Embryonic facial prominence (tissue), 1 donor: Measurements from ENCODE around the gene PLXNB2.

Experiments
- DNase-seq: peaks from one replicate; pipeline ENCODE4 v3.0.0-alpha.2; 2016; ENCODE audit errors: extremely low spot score

PLXNB2 gene

DNA sequence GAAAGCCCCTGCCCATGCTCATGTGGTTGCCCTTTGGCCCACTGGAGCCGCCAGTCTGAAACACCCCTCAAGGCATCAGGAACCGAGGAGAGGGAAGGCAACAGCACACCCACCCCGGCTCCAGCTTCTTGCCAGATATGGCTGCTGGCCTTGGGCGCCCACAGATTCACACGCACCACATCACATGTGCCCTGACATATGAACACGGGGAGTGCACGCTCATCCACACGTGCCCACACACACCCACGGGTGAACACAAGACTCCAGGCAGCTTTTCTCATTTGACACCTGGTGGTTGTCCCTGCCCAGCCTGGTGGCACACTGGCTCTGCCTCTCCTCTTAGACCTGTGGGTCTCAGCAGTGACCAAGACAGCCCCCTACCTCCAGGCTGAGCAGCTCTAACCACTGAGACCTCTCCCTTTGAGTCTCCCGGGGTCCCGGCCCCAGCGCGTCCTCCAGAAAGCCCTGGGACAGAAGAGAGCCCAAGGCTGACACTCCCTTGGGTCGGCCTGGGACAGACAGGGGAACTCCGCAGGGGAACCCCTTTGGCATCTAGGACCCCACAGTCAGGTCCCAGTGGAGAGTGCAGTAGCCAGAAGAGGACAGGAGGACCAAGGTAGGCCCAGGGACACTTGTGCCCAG, 43.2 kb downstream of the PLXNB2 start:
- DNase-seq = no peak

DNA sequence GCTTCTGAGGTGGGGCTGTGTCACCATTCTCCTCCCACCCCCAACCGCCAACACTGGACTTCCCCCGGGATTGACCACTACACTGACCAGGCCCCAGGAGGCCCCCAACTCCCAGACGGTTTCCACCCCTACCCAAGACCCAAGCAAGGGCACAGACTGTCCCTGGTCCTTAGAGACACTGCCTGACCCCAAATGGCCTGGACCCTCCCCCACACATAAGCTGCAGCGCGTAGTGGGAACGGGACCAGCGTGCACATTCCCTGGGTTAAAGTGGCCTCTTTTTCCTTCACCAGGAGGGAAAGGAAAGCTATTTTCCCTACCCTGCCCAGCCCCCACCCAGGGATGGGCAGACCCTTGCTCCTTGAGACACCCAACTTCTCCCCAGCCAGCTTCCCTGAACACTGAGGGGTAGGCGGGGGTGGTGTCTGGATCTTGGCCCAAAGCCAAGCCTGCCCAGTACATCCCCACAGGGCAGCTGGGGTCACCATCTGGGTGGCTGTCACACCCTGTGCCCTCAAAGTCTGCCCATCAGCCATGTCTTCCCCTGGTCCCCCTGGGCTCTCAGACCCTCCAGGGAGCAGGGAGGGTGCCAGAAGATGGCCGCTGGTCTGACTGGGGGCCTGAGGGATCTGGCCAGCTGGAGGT, 44.4 kb downstream of the PLXNB2 start:
- DNase-seq = no peak

DNA sequence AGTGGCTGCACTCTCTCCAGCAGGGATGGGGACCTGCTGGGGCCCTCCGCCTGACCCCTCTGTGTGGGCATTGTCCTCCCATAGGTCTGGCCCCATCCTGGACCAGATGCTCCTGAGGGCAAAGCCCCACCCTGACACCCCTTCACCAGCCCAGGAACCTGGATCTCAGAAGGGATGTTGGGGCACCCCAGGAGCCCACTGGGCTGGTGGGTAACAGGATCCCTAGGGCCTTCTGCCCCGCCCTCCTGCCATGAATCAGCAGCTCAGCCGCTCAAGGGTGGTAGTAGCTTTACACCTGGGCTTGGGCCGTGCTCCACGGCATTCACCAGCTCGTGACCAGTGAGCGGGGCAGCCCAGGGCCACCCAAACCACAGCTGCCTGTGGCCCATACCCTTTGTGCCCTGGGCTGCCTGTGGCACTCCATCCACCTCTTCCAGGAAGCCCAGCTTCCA, 45.0 kb downstream of the PLXNB2 start:
- DNase-seq = no peak

DNA sequence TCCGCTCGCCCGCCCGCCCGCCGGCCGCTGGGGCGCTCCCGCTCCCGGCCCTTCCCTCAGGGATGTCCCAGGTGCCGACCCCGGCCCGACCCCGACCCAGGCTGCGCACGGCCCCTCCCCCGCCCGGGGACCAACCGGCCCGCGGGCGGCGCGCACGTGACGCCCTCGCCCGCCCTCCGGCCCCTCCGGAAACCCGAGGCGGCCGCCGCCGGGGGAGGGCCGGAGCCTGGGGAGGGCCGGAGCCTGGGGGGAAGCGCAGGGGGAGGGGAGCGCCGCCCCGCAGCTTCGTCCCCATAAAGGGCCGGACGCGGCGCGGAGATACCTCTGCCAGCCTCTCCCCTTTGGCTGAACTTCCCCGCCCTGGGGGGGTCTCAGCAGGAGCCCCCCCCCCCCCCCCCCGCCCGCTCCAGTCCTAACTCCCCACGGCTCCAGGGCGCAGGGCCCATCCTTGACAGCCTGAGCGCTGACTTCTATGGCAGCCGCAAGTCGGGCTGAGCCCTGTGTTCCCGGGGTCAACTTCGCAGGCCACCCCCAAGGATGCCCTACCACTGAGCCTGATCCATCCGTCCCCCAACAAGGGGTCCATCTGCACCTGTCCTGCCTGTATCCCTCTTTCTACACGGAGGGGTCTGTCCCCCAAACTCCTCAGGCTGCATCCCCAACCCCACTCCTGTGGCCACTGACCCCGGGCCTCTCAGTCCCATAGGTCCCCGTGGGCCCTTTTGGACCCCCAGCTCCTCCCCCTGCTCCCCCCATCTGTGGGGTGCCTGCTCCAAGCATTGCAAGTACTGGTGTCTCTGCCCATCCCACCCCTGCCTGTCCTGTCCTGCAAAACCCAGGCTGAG, 45.6 kb downstream of the PLXNB2 start, which contains the start of gene MAPK12:
Gene MAPK12 (minus strand): TSS at position 69 of the 845 bp plus-strand sequence. CDS start 174 bp downstream, outside the sequence.
- no peak for DNase-seq

DNA sequence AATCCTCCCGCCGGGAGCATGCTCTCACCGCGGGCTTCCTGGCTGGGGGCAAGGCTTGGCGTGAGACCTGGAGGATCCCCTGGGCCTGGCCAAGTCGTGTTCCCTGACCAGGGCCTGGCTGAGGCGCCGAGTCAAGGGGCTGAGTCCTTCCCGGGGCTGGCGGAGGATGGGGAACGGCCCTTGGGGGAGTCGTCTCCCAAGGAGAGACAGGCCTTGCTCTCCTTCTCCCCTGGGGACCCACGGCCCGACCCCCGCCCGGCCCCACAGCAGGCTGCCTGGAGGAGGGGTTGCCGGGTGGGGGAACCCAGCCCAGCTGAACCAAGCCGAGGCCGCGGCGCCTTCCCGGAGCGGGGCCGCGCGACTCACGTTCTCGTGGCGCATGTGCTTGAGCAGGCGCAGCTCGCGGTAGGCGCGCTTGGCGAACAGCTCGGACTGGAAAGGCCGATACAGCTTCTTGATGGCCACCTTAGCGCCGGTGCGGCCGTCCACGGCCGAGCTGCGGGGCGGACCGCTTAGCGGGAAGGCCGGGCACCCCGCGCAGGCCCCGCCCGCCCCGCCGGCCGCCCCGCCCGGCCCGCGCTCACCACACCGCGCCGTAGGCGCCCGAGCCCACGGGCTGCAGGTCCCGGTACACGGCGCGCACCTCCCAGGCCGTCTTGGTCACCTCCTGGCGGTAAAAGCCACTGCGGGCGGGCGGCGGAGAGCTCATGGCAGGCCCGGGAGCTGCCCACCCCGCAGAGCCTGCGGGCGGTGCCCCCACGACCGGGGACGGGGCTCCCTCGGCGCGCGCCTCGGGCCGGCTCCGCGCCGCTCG, 46.4 kb downstream of the PLXNB2 start:
- no peak for DNase-seq

DNA sequence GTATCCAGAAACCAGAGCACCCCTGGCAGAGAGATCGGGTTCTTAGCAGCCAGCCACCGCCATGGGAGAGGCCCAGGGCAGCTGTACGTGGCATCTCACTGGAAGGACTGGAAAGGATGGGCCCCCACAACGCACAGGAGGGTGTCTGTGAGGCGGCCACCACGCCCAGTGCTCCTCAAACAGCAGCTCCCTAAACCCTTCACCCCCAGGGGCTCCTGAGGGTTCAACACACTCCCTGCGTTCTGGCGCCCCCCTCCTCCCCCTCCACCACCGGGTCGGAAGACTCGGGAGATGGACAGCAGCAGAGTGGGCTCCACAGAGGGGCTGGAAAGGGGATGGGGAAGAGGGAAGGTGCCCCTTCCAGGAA, 47.0 kb downstream of the PLXNB2 start:
- DNase-seq = no peak

DNA sequence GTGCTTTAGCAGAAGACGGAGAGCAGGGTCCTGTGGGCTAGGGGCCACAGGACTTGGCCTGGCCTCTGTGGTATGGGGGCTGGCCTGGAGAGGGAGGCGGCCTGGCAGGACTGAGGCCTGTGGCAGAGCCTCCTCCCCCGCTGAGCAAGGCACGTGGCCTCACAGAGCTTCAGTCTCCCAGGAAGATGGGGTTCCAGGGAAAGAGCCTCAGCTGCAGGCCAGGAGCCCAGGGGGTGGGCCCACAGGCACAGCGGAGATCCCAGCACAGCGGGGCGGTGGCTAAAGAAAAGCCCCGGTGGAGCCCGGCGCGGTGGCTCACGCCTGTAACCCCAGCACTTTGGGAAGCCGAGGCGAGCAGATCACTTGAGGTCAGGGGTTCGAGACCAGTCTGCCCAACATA, 48.1 kb downstream of the PLXNB2 start:
- no peak for DNase-seq

DNA sequence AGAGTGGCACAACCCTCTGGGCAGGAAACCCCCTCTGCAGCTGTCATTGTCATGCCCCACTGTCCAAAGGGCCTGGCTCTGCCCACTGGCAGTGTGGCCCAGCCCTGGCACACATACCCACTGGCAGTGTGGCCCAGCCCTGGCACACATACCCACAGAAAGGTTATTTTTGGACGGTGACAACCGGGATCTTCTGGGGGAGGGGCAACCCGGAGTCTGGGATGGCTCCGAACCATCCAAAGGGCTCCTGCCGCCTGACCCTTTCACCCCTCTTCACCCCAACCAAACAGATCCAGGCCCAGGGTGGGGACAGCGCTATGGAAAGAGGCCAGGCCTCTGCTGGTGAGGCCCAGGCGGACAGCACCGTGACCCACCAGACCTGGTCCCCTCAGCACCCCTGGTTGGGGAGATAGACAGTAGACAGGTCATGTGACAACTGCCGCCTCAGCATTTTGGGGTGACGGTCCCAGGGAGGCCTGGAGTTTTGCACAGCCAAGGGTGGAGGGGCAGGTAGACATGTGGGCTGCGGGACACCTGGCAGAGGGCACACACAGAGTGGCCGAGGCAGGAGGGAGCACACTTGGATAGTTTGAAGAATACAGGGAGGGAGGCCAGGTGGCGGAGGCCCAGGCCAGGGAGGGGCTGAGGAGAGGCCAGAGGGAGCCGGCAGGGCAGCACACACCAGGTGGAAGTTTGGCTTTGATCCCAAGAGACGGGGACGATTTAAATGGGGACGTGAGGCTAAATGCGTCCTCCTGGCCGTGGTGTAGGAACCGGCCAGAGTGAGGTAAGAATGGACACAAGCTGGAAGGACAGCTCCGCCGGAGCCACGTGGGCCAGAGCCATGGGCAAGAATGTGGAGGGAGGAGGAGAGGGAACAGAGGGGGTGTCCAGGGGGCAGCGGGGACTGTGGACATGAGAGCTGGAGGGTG, 48.8 kb downstream of the PLXNB2 start:
- DNase-seq = no peak

DNA sequence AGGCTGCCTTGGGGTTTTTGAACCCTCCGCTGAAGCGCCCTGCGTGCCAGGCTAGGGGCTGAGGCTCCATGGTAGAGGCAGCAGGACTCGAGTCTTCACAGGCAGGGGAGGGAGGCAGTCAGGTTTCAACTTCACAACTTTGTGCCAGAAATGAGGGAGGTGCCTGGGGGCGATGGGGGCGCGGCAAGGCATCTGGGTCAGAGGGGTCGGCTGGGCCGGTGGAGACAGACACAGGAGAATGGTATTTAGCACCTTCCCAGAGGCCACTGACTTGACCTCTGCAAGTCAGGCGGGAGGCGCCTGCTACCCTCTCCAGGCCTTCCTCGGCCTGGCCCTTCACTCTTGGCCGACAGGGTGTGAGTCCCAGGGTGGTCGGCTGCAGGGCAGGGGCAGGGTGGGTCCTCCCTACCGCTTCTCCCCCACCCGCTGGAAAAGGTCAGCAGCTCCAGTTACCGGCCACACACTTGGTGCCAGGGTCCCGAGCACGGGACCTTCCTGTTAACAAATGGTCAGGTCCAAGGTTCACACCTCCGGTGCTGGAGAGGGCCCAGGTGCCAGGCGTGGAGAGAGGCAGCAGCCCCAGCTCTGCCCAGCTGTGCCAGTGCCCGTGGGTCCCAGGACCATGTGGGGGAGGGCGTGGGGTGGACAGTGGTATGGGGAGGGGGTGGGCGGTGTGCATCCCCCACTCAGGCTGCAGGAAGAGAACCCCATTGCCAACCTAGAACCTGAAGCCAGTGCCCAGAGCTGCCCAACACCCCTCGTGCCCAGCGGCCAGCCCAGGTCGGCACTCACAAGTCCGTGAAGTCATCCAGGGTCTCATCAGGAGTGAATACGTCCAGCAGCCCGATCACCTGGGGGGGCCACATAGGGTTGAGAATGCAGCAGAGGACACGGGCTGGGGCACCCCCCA, 49.7 kb downstream of the PLXNB2 start:
- no peak for DNase-seq

DNA sequence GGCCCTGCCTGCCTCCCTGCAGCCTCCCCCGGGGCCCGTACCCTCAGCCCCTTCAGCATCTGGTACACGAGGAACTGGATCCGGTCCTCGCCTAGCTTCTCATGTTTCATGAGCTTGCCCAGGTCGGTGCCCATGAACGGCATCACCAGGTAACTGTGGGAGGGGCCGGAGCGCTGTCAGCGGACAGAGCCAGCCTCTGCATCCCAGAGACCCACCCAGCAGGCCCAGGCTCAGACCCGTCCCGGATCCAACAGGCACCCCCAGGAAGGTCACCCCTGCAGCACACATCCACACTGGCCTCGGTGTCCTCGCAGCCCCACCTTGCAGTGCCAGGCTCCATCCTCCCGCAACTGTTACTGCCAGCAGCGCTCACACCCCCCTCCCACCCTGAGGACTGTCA, 50.4 kb downstream of the PLXNB2 start:
- no peak for DNase-seq

DNA sequence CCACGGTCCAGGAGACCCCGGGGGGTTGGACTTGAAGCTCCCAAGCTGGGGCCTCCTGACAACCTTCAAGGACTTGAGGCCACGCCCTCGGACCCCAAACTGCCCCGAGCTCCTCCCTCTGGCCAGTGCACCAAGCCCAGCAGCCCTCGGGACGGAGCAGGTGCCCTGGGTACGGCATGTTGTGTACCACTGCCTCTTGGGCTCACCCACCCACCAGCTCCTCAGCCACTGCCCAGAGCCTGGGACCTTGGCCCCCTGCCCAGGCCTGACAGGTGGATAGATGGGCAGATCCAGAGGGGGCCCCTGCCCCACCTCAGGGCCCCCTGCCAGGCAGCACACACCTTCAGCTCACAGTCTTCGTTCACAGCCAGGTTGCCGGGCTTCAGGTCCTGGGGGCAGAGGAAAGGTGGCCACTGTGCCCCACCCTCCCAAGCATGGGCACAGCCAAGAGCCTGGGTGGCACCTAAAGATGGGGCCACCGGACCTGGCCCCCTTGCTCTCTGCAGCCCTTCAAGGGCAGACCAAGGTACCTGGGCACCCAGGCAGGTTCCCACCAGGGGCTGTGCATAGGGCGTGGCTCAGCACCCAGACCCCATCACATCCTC, 51.1 kb downstream of the PLXNB2 start:
- DNase-seq = no peak

DNA sequence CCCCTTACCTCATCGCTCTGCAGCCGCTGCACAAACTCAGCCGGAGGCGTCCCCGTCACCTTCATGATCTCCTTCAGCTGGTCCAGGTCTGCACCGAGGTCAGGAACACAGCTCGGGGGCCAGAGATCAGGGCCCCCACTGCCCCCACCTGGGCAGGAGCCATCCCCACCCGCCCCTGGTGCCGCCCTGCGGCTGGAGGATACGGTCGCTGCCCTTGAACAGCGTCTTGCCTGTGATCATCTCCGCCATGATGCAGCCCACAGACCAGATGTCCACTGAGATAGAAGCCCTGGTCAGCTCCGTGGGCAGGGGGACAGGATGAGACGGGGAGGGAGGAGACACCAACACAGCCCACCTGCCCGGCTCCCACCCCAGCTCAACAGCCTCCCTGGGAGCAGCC, 51.8 kb downstream of the PLXNB2 start:
- DNase-seq = no peak

DNA sequence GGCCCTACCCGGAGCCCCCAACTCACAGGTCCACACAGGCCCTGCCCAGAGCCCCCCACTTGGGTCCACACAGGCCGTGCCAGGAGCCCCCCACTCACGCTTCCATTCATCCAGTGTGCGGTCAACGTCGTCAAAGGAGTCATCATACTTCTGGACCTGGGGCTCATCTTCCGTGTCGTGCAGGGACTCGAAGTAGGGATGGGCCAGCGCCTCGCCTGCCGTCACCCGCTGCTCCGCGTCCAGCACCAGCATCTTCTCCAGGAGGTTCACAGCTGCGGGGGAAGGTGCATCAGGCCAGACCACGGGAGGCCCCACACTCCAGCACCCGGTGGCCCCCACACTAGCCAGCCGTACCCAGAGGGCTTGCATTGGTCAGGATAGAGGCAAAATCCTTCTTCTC, 52.3 kb downstream of the PLXNB2 start:
- no peak for DNase-seq

DNA sequence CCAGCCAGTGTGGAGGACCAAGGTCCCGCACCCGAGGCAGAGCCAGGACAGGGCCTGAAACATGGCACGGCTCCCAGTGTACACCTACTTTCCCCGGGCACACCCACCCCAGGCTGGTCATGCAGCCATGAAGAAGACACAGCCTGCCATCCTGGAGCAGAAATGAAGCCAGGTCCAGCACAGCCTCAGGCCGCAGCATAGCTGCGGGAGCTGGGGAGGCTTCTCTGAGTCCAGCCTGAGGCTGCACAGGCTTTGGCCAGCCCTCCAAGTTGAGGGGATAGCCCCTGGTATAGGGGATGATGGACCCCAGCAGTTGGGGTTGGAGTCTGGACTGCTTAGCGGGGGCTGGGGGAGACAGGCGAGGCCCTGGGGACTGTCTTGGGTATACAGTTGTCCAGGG, 53.5 kb downstream of the PLXNB2 start:
- no peak for DNase-seq

DNA sequence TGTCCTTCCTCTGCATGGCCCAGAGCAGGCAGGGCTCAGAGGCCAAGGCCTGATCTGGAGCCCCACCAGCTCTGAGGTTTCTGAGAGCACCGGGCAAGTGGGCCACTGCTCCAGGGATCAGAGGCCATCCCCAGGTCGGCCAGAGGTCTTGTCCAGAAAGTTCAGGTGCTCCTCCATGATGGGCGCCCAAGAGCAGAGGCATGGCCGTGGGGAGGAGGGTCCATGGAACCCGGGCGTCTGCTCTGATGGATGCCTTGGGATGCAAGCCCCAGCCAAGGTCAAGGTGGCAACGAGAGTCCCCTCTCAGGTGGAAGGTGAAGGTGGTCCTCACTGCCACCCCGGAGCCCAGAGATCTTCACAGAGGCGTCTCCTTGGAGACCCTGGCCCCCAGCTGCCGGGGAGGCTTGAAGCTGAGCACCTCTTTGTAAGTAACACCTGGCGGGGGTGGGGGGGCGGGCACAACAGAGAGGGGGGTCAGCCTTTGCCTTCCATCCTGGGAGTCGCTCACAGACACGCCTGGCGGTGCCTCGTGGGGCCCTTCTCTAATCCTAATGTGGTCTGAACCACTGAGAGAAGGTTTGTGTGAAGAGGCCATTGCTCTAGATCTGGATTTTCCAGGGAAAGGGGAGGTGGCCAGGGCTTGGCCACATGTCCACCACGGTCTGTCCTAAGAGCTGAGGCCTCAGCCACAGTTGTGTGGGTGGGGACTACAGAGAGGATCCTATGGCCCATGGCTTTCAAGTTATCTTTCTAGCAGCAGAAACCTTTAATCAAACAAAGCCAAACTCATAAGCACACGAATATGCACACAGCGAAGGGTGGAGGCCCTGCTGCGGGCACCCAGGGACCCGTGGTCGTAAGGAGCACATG, 54.2 kb downstream of the PLXNB2 start:
- no peak for DNase-seq

DNA sequence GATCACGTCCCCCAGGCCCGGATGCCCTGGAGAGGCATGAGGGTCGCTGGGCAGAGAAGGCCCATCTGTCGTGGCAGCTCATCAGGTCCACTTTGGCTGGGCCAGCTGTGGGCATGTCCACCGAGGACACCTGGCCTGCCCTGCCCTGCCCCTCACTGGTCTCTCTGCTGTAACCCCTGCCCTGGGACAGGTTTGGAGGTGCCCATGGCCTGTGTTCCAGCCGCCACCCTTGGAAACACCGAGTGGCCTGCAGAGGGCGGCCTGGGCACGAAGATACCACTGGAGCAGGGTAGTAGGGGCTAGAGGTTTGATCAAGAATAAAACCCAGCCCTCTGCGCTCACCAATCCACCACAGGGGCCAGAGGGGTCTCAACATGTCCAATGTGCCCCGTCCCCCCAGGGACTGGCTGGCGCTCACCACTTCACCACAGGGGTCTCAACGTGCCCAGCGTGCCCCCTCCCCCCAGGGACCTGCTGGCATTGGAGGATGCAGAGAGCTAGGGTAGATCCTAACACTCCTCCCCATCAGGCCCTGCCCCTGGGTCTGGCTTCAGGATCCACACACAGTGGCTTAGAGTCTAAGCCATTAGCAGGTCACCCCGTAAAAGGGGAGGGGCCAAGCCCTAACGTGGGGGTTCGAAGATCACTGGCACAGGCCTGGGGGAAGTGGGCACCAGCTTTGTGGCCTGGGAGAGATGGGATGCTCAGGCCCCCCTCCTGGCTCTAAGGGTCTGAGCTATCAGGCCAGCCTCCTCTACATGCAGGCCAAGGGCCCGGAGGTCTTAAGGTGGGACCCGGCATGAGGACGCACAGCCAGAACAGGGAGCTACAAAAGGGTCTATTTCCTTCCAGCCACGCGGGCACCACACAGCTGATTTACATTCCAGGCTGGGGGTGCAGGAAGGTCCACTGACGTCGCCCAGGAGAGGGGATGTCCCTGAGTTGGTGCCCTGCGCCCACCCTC, 55.1 kb downstream of the PLXNB2 start:
- DNase-seq = no peak

DNA sequence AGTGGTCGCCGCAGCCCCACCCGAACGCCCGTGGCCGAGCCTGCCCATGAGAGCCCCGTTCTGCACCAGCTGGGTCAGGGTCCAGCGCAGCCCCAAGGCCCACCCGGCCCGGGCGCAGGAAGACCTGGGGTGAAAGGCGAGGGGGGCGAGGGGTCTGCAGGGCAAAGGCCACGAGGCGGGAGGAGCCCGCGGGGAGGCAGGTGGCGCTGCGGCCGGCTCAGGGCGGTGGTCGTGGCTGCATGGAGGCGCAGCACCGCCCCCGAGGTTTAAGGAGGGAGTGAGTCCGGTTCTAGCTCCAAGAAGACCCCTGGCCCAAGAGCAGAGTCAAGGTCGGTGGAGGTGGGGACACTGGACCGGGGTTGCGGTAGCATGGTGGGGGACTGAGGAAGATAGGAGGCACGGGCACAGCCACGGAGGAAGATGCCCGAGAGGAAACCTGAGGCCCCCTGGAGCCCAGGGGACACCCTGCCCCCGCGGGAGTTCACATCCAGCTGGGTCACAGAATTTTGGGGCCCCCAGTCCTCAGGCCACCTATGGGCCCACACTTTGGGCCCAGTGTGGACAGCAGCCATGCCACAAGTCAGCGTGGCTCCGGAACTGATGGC, 55.9 kb downstream of the PLXNB2 start:
- DNase-seq = no peak
